ENCODE data around the gene CNBD2. TPM values are rescaled to one million over a fixed set of nuclear protein-coding genes. Genes with fewer than 3 reads are reported as not detected.

CNBD2 gene
- total and polyA plus RNA-seq, 12 donors, result 2.1 to 18.0 (median 3.2) TPM

GRCh38 chr20:36060676-36061075, 92.3 kb downstream of the CNBD2 start:
- DNase-seq, result no peak
- intact Hi-C loops (cut with DNase I), result loop anchor here in 2 of 10 donors (5.0 to 10.0 kb wide), 2 partner anchors 66 to 77 kb away; no protein-coding TSS in a partner anchor
- no peak overlapping the region for H3K27ac ChIP-seq
- peaks cover 4 to 24% (median 13%) of the 10 kb centered on the region in 9 donors for H3K4me1 ChIP-seq
- no peak overlapping the region for H3K4me3 ChIP-seq
- H3K9me3 ChIP-seq, result peaks cover 0 to 6% (median 0%) of the 10 kb centered on the region in 11 donors
- H3K36me3 ChIP-seq, result no peaks in the 10 kb centered on the region
- ATAC-seq, result no peak
- no peaks in the 10 kb centered on the region for H3K27me3 ChIP-seq
- TF ChIP-seq CTCF (IDR thresholded peaks at IDR 0.05), result no peak
- WGBS, 2 donors, result 95 to 100% methylated on average over 1 of the region's 1 CpG

GRCh38 chr20:36061754-36062153, 93.4 kb downstream of the CNBD2 start:
- Histone ChIP-seq H3K4me1 (peaks cover 4 to 24% (median 13%) of the 10 kb centered on the region in 9 donors), H3K27me3 (no peaks in the 10 kb centered on the region), H3K9me3 (peaks cover 0 to 6% (median 0%) of the 10 kb centered on the region in 11 donors), H3K36me3 (no peaks in the 10 kb centered on the region), H3K27ac (peak overlapping the region in 1 of 10 donors; percentile 6), H3K4me3 (no peak overlapping the region)
- no peak for ATAC-seq
- intact Hi-C loops (cut with DNase I), result loop anchor here in 2 of 10 donors (5.0 to 10.0 kb wide), 2 partner anchors 67 to 76 kb away; no protein-coding TSS in a partner anchor
- no peak for TF ChIP-seq CTCF (IDR thresholded peaks at IDR 0.05)
- WGBS, 2 donors, result 8 to 16% methylated on average over 1 of the region's 1 CpG
- peak; percentile 43 to 49 for DNase-seq

DNA sequence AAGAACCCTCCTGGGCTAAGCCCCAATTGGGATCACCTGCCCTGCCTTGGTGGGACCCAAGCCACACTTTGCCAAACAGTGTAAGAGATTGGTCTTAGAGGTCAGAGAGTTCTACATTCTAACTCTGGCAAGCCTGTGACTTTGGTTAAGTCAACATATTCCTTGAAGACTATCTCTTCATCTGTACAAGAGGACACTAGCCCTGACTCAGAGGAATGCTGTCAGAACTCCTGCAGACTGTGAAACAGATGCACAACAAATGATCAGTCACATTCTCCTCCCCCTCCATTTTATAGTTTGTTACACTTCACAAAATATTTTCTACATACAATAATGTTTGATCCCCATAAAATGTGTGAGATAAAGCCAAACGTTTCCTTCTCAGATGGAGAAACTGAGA, 94.4 kb downstream of the CNBD2 start:
- Histone ChIP-seq H3K27ac (peak overlapping the region in 1 of 10 donors; percentile 1), H3K36me3 (no peaks in the 10 kb centered on the region), H3K27me3 (no peaks in the 10 kb centered on the region), H3K4me3 (no peak overlapping the region), H3K4me1 (peaks cover 4 to 24% (median 13%) of the 10 kb centered on the region in 9 donors), H3K9me3 (peaks cover 0 to 6% (median 0%) of the 10 kb centered on the region in 11 donors)
- DNase-seq, result no peak
- ATAC-seq, result no peak
- 61 to 82% methylated on average over 1 of the region's 1 CpG for WGBS, 2 donors
- no peak for TF ChIP-seq CTCF (IDR thresholded peaks at IDR 0.05)
- intact Hi-C loops (cut with DNase I), result loop anchor here in 2 of 10 donors (5.0 to 10.0 kb wide), 2 partner anchors 68 to 75 kb away; no protein-coding TSS in a partner anchor

DNA sequence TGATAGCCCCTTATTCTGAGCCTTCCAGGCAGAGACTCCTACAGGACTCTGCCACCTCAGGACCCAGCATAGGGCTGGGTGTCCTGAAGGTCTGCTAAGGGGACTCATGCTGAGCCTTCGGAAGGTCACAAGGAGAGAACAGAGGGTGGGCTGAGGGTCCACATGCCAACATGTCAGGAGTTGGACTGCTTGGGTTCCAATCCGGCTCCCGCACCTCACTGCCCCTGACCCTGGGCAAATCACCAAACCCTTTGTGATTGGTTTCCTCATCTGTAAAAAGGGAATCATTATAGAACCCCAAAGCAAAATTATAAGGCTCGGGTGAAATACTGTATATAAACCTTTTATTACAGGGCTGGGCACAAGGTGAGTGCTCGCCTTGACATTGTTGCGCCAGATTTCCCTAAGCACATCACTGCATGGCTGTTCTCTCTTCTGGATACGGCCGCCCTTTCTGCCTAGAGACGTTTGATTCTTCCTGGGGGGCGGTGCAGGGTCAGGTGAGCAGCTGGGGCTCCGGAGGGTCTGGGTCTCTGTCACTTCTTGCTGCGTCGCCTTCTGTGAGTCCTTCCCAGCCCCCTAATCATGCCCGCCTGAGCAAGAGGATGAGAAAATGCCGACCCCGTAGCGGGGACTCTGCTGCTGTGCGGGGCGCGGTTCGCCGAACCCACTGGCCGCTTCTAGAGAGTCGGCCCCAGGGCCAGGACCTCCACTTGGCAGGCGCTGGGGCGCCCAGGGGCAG, 95.7 kb downstream of the CNBD2 start:
- Histone ChIP-seq H3K4me1 (peaks cover 4 to 24% (median 13%) of the 10 kb centered on the region in 9 donors), H3K9me3 (peaks cover 0 to 6% (median 0%) of the 10 kb centered on the region in 11 donors), H3K4me3 (peak overlapping the region; percentile 42 to 72 (median 62)), H3K36me3 (no peaks in the 10 kb centered on the region), H3K27ac (peak overlapping the region; percentile 47 to 86 (median 80)), H3K27me3 (no peaks in the 10 kb centered on the region)
- WGBS, 2 donors, result 20 to 23% methylated on average over 25 to 26 of the region's 26 CpGs
- intact Hi-C loops (cut with DNase I), result loop anchor here in 3 of 10 donors (1.0 to 10.0 kb wide), 4 partner anchors 13 to 73 kb away; no protein-coding TSS in a partner anchor
- no peak for TF ChIP-seq CTCF (IDR thresholded peaks at IDR 0.05)
- ATAC-seq (peak in 1 of 8 donors; percentile 2), DNase-seq (no peak)
